ENCODE measurements around the gene RAP1A.
A peak's percentile ranks its signal among the peaks of the same experiment; 100 is the strongest.

Gene RAP1A

GRCh38 chr1:111619635-111620440, at the start of gene RAP1A:
RAP1A (plus strand) TSS chr1:111619789; CDS start chr1:111691361, 71,572 bp downstream.
- DNase-seq: peak; percentile 92

DNA sequence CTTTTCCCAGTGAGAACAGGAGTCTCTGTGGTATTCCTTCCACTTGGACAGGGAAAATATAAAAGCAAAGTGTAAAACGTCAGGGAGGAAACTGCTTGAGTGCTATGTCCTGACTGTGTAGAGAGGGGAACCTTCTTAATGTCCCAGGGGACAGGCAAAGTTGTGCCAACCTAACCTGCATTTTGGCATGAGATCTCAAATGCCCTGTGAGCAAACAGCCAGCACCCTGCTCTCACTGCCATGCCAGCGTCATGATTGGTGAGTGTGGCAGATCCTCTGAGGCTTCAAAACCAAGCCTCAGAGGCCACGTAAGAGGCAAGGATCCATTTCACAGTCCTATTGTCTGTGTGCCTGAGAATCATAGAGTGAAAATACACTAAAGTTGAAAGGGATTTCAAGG, 49.7 kb upstream of the RAP1A start:
- DNase-seq: no peak

- peak; percentile 21 for DNase-seq
These were observed 48.8 kb upstream of the RAP1A start for GRCh38 chr1:111570781-111571181.

DNA sequence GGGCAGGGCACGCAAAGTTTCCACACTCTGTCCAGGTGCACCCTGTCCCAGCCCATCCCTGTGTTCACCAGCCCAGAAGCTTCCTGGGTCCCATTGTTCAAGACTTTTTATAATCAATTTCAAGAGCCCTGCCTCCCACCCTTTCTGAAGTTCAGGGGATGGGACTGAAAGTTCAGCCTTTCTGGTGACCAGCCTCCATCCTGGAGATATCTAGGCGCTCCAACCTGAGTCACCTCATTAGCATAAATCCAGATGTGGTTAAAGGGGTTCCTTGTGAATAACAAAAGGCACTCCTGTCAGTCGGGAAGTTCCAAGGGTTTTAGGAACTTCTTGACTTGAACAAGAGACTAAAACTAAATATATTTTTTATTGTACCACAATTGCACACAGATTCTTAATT, 48.4 kb upstream of the RAP1A start:
- no peak for DNase-seq

DNA sequence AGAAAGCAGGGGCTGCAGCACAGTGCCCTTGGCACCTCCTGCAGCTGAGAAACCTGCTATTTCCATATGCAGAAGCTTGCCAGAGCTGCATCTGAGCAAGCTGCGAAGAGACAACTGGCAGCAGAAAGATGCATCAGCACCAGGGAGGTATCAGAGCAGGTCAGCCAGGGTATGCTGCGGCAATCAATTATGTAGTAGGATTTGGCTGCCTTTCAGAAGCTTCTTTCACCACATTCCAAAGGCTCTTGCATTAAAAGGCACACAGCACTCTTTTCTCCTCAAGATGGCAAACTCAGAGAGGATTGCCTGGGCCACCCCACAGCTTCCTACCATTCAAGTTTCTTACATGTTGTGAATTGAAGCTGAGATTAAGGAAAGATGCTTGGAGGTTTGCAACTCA, 47.6 kb upstream of the RAP1A start:
- peak; percentile 86 for DNase-seq

GRCh38 chr1:111576547-111576946, 43.0 kb upstream of the RAP1A start:
- DNase-seq: no peak

GRCh38 chr1:111577814-111578213, 41.8 kb upstream of the RAP1A start:
- no peak for DNase-seq

GRCh38 chr1:111581166-111581565, 38.4 kb upstream of the RAP1A start:
- DNase-seq: no peak

GRCh38 chr1:111582016-111582415, 37.6 kb upstream of the RAP1A start:
- no peak for DNase-seq

- no peak for DNase-seq
These were observed 36.7 kb upstream of the RAP1A start for GRCh38 chr1:111582644-111583618.

- no peak for DNase-seq
These were observed 34.0 kb upstream of the RAP1A start for GRCh38 chr1:111585447-111586086.

DNA sequence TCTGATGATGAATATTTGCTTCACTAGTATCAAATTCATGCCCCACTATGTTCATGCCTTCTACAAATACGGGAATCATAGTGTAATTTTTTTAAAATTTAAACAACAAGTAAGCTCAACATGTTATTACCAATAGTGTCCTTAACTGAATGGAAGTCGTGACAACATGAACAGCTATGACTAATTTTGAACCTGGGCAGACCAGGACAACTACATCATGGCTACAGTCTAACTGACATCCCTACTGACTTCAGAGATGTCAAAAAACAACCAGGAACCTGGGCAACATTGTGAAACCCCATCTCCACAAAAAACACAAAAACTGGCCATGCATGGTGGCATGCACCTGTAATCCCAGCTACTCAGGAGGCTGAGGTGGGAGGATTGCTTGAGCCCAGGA, 33.5 kb upstream of the RAP1A start:
- no peak for DNase-seq

DNA sequence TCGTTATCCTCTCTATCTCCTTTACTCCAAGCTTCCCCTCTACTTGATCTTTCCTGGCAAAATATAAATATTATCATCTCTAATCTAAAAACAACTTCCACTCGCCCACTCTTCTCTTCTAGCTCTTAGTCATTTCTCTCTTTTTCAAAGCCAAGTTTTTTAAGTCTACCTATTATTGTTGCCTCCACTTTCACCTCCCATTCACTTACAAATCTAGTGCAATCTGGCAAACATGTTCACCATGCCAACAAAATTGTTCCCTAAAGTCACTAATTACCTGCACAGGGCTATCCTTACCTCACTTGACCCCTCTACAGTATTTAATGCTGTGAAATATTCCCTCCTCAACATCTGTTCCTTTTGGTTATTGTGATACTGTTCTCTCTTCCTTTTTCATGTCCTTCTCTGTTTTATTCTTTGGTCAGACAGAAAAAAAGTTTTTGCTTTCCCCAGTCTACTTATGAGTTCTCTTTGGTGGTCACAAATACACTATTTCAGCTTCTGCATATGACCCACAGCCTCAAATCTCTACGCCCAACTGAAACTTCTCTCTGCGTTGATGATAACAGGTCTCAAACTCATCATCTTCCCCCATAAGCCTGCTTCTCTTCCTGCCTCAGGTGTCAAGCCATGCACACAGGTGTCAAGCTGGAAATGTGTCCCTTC, 31.9 kb upstream of the RAP1A start:
- DNase-seq: no peak

GRCh38 chr1:111591937-111592336, 27.7 kb upstream of the RAP1A start:
- no peak for DNase-seq

DNA sequence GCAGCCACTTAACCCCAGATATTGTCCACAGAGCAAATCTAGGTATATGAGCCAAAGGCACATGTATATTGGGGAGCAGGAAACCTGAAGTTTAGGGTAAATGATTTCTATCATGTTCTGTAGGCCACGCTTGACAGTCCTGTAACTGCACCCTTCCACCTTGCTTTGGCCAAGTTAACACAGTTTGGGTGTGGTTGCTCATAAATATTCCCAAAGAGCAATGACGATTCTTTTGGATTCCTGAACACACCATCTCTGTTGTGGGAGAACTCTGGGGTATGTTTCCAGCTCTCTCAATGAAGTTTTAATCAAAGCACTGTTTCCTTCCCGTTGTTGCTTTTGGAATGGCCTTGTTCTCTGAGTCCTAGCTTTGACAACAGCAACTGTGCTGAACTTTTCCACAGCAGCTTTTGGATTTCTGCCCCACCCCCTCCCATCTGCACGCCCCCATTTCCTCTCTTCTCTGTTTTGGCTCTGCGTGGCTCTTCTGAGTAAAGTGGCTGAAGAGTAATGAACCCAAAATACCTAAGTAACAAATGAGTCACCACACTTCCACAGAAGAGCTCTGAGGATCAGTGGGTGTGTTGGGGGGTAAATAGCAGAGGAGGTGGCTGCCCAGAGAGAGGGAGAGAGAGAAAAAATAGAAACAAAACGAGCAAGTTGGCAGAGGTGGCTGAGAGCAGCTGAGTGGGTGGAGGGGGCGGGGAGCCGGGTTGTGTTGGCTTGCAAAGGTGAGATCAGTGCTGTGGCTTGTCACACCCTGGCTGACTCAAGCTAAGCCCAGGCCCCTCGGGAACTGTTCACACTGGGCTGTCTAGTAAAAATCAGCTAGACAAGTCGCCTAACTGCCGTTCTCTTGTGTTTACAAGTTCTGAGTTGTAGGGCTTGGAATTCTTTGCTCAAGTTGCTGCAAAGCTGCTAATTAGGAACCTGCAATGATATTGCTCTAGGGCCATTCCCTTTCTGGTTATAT, 26.9 kb upstream of the RAP1A start:
- peak; percentile 91 for DNase-seq

DNA sequence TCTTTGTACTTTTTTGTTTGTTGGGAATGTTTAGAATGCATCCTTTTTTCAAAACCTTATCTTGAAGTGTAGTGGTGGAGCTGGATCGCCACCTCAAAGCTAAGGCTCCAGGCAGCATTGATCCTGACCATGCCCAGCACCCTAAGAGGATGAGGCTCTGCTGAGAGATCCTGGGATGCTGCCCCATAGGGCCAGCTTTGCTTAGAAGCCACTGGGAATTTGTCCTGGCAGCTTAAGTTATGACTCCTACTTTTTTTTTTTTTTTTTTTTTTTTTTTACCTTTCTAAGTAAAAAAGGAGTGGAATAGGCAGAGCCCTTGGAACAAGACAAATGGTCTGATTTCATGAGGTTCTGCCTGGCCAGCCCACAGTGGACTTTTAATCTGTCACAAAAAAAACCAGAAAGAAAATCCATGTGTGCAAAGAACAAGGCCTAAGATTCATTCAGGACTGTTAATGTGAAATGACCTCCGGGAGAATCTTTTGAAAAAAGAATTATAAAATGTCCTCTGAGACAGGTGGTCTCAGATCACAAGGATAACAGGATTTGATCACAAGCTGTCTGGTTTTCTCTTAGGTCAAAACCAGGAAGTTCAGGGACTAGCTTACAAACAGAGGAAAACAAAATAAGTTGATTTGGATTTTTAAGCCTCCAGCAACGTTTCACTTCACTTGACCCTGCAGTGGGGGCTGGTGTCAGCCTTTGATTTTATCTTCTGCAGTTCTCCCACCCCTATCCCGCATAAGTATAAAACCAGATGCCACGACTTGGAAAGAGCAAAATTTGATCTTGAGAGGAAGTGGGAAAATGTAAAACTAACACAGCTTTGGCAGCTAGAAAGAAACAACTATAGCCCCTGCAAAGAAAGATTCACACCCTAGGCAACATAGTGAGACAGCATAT, 25.9 kb upstream of the RAP1A start:
- DNase-seq: peak; percentile 23

- no peak for DNase-seq
These were observed 25.3 kb upstream of the RAP1A start for GRCh38 chr1:111594306-111594693.

DNA sequence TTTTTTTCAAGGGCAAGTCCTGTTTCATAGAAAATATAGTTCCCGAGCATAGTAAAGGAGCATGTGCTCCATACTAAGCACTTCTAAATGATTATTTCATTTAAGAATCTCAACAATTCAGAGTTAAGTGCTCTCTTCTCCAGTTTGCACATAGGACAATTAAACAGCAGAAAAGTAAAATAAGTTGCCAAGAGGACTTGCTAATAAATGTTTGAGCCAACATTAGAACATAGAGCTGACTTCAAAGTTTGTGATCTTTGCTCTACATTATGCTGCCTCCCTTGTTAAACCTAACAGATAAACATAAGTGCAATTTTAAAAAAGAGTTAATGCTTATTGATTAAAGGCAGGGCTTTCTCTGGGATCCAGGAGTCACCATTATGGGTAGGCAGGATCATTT, 23.8 kb upstream of the RAP1A start:
- no peak for DNase-seq

GRCh38 chr1:111596499-111596898, 23.1 kb upstream of the RAP1A start:
- DNase-seq: no peak

DNA sequence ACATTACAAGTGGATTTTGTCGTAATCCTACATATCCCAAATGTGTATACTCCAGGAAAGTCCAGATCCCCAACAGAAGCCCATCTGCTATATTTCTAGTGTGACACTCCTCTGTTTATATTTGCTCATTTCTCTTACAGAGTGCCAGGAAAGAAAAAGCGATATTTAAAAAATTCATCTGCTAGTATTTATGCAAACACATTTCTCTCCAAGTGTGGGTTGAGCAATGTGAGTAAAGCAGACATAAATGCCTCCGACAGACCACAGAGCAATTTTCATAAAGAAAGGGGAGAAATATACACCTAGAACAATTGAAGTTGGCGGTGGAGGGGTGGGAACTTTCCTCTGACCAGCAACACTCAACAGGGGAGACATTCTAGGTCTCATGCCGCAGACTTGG, 22.2 kb upstream of the RAP1A start:
- DNase-seq: no peak

All from fibroblast of skin of right biceps (primary cell).